ENCODE results near the gene CPTP.

DNA sequence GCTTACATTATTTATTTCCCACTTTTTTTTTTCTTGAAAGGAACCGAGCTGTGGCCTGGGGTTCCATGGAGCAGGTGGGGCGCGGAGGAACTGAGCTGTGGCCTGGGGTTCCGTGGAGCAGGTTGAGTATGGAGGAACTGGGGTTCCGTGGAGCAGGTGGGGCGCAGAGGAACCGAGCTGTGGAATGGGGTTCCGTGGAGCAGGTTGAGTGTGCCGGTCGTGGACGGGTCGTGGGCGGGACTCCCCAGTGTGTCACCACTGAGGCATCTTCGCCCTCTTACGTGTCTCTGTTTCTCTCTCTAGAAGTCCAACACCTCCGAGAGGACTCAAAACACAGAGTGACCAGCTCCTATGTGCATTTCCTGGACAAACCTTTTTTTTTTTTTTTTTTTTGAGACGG lies 45.6 kb upstream of the CPTP start:
- TF ChIP-seq POLR2A (IDR thresholded peaks at IDR 0.05) (no peak), EP300 (IDR thresholded peaks at IDR 0.05) (no peak)
- TF ChIP-seq, protein P1, sequence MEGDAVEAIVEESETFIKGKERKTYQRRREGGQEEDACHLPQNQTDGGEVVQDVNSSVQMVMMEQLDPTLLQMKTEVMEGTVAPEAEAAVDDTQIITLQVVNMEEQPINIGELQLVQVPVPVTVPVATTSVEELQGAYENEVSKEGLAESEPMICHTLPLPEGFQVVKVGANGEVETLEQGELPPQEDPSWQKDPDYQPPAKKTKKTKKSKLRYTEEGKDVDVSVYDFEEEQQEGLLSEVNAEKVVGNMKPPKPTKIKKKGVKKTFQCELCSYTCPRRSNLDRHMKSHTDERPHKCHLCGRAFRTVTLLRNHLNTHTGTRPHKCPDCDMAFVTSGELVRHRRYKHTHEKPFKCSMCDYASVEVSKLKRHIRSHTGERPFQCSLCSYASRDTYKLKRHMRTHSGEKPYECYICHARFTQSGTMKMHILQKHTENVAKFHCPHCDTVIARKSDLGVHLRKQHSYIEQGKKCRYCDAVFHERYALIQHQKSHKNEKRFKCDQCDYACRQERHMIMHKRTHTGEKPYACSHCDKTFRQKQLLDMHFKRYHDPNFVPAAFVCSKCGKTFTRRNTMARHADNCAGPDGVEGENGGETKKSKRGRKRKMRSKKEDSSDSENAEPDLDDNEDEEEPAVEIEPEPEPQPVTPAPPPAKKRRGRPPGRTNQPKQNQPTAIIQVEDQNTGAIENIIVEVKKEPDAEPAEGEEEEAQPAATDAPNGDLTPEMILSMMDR (IDR thresholded peaks at IDR 0.05) = no peak

Data from tibial nerve (tissue), 4 donors.